SKM-1 treated with dmso at 0.1 percent for 144 hours (cell line): ENCODE data around the gene NSMCE1.

ENCODE experiments used
- DNase-seq: peaks from one replicate; lab custom pipeline; 2025; ENCODE audit not compliant: unreplicated experiment; lab: John Stamatoyannopoulos, UW

The NSMCE1 gene

GRCh38 chr16:27232901-27233625, 35.5 kb downstream of the NSMCE1 start:
- no peak for DNase-seq

DNA sequence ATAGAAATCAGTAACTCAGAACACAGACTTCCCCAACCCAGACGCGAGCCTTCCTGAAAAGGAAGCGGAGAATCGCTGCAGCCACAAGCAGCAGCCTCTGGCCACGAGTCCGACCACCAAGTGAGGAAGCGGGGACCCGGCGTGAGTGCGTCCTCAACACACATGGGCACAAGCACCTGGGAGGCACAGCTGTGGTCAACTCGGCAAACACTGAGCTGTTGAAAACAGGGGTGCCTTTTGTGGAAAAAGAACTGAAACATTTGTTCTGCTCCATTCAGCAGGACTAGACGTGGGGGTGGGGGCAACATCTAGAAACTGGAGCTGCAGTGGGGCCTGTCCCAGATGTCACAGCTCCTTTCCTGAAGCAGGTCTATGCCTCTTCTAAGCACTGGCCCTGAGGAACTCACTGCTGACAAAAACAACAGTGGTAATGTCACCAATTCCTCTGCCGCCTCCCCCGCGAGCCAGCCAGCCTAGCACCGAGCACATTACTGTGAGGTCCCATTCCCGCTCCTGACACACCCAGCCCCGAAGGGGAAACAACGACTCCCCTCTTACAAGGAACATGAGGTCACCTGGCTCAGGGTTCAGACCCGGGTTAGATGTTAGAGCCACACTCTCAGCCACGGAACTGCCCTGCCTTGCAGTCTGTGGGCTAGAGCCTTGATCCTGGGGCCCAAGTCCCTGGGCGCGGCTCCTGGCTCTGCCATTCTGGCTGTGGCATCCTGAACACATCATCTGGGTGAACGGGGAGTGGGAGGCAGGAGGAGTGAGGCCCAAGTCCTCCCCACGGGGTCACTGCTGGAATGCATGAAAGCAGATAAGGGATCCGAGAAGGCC, 36.3 kb downstream of the NSMCE1 start:
- no peak for DNase-seq

DNA sequence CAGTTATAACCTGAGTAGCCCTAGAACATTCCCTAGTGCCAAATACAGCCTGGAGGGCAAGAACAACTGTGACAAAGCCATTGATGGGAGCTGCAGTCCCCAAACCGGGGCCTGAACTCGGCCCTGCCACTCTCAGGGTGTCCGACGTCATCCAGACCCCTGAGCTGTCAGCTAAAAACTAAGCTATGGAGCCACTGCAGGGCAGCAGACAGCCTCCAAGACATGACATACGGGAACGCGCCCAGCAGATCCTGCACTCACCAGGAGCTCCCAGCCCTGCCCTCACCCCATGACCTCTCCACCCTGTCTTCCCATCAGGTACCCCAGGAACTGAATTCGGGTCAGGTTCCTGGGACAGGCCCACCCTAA, 36.9 kb downstream of the NSMCE1 start:
- no peak for DNase-seq

DNA sequence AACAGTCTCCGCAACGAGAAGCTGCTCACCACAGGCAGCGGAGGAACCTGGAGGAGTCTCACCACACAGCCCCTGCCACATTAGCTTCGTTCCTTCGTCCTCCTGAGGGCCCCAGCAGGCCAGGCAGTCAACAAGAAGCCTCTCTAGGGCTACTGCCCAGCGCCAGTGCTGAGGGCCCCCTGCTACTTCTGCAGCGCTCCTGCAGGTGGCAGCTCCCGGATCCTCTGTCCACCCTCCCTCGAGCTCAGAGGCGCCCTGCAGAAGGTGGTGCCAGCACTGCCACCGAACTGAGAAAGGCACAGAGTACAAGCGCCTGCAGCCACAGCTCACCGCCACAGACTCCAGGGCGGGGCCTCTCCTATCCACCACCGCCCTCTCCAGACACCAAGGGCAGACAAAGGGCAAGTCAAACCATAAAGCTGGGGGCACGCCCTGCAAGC, 38.0 kb downstream of the NSMCE1 start:
- no peak for DNase-seq

DNA sequence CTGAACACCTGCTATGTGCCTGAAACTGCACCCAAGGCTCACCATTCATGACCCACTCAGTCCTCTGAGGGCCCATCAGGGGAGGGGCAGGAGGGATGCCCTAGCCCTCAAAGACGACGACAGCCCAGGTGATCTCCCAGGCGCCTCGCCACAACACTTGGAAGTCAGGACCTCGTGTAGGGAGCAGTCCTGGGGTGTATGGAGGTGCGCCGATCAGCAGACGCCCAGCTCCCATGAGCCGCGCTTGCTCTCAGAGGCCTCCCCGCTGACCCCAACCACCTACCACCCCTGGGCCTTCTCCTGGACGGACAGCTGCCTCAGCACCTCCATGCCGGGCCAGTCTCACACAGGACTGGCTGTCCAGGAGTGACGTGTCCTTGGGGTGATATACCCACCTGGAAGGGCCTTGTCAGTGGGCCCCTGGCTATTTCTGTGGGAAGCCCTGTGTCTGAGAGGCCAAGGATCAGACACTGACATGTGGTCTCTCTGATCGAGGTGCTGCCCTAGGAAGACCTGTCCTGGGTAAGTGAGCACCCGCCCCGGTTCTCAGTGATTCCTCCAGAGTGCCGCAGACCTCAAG, 38.6 kb downstream of the NSMCE1 start:
- no peak for DNase-seq

DNA sequence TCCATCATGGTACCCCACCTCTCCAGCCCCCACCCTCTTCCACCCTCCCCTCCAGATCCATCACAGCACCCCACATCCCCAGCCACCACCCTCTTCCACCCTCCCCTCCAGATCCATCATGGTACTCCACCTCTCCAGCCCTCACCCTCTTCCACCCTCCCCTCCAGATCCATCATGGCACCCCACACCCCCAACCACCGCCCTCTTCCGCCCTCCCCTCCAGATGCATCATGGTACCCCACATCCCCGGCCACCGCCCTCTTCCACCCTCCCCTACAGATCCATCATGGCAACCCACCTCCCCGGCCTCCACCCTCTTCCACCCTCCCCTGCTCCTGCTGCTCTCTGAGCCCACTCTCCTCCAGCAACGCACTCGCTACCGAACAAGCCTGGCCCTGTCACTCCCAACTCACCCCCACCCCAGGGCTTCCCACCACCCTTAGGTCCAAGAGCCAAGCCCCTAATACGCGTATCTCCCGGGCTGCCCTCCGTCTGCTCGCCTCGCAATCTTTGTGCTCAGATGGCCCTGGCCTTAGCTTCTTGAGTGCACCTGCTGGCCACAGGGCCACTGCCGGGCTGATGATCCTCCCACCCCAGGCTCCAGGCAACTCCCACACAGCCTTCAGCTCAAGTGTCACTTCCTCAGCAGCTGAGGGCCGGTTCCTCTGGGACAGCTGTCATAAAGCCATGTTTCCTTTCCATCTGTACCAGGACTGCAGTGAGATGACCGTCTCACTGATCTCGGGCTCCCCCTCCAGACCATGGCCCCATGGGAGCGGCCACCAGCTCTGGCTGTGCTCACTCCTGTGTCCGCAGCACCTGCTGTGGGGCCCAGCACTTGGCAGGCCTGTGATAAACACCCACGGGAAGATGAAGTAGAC, 39.7 kb downstream of the NSMCE1 start:
- DNase-seq: no peak

- DNase-seq: no peak
These were observed 40.5 kb downstream of the NSMCE1 start for GRCh38 chr16:27228045-27228444.

- DNase-seq: no peak
These were observed 41.4 kb downstream of the NSMCE1 start for GRCh38 chr16:27226976-27227705.

DNA sequence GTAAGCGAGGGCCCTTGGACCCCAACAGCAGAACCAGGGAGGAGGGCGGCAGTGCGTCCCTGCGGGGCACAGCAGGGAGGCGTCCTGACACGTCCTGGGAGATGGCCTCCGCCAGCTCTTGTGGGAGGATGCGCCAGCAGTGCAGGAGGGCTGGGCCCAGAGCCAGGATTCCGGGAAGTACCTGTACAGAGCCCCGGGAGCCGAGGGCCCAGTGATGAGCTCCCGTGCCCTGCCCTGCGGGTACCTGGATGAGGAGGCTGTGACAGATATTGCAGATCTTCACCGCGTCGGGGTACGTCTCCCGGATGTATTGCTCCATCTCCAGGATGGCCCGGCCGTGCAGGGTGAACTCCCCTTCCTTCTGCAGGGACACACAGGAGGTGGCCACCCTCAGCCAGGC, 42.1 kb downstream of the NSMCE1 start:
- no peak for DNase-seq

DNA sequence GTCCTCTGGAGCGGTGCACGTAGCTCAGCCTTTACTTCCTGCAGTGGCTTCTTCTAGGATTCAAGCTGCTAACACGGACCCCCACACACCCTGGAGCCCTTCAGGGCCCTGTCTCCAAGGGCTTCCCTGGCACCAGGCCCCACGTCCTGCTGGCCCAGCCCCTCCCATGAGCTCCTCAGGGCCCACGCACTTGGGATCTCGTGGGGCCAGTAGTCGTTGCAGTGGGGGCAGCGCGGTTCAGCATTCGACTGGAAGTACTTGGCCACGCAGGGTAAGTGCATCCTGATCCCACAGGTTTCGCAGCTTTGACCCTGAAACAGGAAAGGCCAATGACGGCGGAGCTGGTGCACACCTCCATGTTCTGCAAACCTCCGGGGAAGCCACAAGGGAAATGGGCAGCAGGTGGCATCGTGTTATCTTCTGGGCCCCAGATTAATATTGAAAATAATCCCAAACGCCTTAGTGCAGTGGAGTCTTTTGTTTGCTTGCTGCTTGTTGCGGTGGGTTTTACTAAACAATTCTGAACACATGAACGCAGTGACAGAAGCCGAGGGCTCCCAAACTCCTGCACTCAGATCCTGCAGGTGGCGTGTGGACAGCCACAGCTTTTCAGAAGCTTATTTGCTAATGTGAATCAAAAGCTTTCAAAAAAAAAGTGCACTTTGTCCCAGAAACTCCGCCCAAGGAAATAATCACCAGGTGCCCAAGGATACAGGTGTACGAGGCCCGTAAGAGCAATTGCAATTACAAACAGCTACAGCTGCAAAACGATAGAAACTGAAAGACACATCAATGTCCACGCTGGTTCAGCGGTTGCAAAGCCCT, 42.8 kb downstream of the NSMCE1 start:
- DNase-seq: no peak

GRCh38 chr16:27224741-27225300, 43.8 kb downstream of the NSMCE1 start:
- DNase-seq: no peak

DNA sequence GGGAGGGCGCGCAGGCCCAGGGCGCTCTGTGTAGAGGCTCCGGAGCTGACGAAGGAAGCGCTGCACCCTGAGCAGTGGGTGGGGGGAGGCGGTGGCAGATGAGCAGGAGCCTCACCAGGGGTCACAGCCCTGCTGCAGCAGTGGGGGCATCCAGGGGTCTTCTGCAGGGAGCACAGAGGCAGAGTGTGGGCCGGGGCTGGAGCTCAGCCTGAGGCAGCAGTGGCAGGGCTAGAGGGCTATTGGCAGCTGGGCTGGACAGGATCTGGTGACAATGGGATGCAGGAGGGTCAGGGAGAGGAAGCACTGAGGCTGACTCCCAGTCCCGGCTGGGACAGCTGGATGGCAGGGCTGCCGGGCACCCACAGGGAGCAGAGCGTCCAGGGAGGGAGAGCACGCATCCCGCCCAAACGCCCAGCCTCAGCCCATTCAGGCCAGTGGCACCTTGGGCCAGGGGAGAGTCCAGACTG, 44.3 kb downstream of the NSMCE1 start:
- no peak for DNase-seq

- DNase-seq: no peak
These were observed 44.9 kb downstream of the NSMCE1 start for GRCh38 chr16:27223701-27224100.

DNA sequence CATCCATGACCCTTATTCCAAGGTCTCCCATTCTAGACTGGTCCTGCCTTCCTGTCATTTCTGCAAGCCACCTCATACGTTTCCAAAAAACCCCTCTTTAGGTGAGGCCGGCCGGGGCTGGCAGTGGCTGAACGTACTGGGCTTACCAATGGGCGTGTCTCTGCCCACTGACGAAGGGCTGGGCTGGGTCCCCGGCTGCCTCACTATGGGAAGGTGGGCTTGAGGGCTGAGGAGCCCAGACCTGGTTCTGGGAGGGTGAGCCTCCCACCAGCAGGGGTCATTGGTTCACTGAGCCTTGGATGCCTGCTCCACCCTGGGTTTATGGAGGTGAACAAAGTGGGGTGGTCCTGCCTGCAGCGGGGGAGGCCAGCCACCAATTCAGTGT, 45.4 kb downstream of the NSMCE1 start:
- no peak for DNase-seq

- DNase-seq: no peak
These were observed 46.0 kb downstream of the NSMCE1 start for GRCh38 chr16:27222249-27223225.

- no peak for DNase-seq
These were observed 46.9 kb downstream of the NSMCE1 start for GRCh38 chr16:27221576-27222248.

DNA sequence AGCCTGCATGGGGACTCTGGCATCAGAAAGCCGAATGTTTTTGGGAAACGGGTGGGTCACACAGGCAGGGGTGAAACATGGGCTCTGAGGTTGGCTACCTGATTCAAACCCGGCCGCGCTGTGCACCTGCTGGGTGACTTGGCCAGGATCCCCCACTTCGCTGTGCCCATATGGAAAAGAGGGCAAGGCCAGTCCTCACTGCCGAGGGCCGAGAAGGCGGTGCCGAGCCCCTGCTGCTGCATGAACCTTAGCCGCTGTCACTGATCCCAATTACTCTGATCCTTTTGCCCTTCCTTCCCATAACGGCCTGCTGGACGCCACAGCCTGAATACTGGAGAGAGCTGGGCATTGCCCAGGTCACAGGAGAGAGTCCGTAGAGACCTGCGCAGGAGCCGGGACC, 47.6 kb downstream of the NSMCE1 start:
- DNase-seq: no peak
